ENCODE measurements around the gene TMEM53.
A peak's percentile ranks its signal among the peaks of the same experiment; 100 is the strongest.

Gene TMEM53

DNA sequence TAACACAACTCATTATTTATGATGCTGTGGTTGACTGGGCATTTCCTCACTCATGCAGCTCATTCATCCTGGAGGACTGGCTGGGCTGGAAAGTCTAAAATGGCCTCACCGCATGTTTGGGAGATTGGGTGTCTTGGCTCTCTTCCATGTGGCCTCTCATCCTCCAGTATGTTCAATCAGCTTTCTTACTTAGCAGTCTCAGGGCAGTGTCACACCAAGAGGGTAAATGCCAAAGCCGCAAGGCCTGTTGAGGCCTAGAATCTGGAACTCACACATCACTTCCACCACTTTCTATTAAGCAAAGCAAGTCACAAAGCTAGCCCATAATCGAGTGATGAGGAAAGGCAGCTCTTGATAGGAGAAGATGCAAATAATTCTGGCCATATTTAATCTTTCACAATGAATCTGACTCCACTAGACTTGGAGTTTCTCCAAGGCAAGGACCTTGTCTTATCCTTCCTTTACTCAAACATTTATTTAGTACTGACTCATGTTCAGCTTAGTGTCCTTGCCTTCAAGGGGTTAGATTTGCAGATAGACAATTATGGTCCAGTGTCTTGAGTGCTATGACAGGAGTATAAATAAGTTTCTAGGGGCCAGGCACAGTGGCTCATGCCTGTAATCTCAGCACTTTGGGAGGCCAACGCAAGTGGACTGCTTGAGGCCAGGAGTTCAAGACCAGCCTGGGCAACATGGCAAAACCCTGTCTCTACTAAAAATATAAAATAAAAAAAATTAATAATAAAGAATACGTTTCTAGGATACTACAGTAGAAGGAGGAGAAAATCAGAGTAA lies 45.1 kb downstream of the TMEM53 start:
- DNase-seq: no peak

DNA sequence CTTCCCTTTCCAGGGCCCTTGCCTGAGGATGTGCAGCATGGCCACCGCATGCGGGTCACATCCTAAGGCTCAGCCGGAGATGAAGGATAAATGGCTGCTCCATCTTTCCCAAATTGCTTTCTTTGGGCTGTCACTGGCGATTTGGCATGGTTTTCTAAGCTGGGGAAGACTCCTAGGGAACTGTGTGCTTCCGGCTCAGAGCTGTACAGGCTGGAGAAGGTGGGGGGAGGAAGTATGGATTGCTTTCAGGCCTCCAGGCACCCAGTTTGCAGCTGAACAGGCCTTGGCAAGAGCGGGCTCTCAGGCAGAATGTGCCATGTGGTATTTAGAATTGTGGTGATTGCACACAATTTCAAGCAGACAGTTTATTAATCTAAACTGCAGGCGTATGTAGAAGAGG lies 48.9 kb downstream of the TMEM53 start:
- no peak for DNase-seq

DNA sequence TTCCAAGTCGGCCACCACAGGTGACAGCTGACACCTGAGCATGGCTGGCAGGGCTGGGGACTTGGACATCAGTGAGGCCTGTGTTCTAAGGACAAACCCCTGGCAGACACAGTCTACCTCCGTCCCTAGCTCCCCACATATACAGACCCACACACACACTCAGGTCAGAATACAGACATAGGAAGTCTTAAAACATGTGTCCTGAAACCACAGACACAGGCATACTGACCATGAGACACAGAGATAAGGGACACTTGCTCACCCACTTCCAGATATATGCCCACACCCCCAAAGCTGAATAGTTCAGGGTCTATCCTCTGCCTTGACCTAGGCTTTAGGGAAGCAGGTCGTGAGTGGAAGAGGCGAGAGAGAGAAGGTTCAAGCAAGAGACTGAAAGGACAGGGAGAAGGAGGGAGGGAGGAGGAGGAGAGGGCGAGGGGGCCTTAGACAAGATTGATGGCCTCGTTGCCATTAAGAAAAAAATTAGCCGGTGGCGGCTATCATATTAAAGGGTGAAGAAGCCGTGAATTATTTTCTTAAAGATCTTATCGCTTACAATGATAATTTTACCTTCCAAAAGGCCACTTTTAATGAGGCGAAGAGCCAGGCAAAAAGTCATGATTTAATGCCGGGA lies 49.9 kb downstream of the TMEM53 start:
- no peak for DNase-seq

DNA sequence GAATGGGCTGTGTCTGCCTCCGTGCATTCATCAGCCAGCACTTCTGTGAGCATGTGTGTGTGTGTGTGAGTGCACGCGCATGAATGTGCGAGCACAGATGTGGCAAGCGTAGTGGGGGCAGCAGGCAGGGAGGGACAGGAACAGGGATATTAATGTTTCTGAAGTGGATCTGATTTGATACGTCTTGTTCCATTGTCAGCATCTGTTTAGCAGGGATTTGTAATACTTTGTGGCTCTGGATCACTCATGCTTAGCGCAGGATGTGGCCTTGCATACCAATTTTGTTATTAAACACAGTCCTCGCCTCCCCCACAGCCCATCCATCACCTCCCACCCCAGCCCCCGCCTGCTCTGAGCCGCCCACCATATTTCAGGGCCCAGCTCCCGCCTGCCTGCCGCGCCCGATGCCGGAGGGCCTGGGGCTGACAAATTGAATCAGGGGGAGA lies 52.4 kb downstream of the TMEM53 start:
- DNase-seq: no peak

GRCh38 chr1:44620072-44620471 lies 54.2 kb downstream of the TMEM53 start:
- DNase-seq: no peak

DNA sequence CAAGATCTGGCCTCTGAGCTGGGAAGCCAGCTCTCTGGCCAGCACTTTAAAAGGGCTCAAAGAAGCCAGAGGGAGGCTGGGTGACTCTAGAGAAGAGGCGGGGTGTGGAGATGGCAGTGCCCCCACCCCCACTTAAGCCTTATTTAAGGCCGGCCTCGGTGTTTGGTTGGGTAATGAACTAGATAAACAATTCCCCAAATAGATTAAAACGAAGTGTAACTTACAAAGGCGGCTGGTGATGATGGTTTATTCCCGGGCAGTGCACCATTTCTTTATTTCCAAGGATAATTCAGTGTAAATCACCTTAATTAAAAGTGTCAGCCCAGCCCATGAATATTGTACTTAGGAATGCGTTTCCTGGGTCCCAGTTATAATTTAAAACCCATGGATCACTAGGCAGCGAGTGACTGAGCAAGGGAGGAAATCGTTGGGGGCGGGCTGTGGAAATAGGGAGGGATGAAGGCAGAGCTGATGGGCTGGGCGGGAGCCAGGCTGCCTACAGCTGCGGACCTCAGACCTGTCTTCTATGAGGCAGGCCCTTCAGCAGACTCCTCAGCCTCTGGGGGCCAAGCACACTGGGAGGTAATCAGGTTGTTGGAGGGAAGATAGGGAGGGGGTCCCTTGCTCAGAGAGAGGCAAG lies 54.9 kb downstream of the TMEM53 start:
- DNase-seq: no peak

DNA sequence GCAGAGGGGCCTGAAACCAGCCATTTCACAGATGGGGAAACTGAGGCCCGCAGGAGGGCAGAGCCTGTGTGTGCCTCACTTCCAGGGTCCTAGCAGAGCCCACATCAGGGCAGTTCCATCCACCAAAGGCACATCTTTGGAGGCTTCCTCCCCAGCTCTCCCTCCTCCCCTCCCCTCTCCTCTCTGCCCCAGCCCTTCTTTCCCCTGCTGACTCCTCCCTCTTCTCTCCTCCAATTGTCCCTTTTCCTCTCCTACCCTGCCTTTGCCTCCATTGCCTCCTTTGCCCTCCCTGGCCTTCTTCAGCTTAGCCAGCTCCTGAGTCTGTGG lies 56.6 kb downstream of the TMEM53 start:
- no peak for DNase-seq

DNA sequence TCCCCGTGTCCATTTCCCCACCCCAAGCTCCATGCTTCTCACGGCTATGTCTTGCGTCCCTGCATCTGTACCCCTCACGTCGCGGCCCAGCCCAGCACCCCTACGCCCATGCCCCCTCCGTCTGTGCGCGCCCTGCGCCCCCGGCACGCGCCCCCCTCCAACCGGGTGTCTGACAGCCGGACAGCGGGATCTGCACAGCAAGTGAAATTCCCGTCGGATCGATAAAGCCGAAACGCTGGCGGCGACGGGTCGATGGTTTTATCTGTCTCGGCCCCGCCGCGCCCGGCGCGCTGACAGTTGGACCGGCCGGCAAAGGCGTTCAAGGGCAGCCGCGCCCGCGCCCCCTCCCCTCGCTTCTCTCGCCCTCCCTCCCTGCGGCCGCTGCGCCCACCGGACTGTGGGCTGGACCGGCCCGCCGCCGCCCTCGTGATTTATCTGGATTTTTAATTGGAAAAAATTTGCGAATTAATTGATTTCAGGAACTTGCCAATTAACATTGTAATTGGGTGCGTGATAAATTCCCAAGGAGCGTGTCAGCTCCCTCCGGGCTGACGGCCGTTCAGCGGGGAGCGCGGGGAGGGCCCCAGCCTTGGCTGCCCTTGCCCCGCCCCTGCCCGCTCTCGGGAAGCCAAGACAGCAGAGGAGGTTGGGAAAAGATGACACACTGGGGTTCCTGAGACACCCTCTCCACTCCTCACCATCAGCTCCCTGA lies 57.1 kb downstream of the TMEM53 start:
- DNase-seq: no peak

DNA sequence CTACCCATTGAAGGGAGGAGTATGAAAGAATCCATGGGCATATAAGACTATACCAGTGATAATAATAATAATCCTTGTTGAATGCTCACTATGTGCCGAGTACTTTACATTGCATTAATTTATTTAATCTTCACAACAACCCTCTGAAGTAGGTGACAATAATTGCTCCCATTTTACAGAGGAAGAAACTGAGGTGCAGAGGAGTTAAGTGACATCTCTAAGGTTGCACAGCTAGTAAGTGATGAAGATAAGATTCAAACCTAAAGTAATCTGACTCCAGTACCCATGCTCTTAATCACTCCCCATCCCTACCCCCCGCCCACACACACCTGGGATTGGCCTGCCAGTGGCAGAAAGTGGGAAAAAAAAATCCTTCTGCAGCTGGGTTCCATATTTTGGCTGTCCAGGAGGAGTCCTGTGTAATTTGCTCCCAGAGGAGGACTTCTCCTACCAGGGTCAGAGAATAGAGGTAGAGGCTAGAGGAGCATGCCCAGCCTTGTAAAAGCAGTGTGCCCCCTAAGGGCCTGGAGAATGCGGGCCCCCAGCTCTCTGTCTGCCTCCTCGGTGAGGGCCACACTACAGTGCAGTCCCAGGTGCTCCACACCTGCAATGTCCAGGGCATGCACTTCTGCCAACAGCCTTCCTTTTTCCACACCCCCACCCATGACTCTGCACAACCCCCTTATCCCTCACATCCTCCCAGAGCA lies 57.8 kb downstream of the TMEM53 start:
- DNase-seq: no peak

GRCh38 chr1:44613941-44614340 lies 60.3 kb downstream of the TMEM53 start:
- DNase-seq: no peak

DNA sequence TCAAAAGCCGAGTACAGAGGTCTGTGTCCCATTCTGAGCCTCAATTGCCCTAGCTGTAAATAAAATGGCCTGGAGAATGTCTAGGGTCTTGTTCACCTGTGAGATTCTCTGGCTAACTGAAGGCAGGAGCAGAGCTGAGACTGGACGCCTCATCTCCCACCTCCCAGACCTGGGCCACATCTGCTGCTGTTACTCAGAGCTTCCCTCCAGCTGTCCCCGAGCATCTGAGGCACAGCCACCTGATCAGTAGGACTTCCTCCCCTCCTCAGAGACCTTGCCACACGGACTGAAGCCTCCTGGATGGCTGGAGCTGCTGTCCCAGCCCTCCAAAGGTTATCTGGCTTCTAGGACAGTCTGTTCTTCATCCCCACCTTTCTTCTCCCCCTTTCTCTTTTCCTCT lies 62.4 kb downstream of the TMEM53 start:
- no peak for DNase-seq

GRCh38 chr1:44611419-44611818 lies 62.9 kb downstream of the TMEM53 start:
- DNase-seq: no peak

GRCh38 chr1:44610527-44611148 lies 63.6 kb downstream of the TMEM53 start:
- DNase-seq: no peak

DNA sequence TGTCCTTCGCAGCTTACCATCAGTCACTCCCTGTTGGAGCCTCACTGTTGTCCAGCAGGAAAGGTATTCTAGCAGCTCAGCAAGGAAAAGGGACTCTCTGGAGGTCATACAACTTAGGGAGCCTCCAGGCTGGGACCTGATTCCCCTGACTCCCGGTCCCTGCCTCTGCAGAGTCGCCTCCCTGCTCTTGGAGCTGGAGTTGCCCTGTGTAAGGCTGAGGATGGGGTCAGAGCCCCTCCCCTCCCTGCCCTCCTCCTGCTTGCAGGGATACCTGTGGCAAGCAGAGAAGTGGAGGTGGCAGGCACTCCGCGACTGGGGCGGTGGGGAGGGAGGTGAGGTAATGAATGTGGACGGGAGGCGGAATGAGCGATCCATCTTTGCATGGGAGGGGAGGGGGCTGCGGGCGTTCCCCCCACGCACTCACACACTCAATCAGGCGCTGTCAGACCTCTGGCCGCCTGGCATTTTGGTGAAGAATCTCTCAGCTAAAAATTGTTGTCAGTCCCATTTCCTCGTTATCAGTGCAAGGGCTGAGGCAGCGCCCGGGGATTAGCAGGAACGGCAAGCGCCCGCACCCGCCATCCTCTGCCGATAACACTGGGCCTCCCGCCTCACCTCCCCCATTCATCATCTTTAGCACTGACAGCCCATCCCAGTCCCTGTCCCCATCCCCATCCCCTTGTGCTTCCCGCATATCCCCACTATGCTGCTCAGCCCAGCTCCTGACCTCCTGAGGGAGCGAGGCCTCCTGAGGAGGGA lies 64.3 kb downstream of the TMEM53 start:
- no peak for DNase-seq

DNA sequence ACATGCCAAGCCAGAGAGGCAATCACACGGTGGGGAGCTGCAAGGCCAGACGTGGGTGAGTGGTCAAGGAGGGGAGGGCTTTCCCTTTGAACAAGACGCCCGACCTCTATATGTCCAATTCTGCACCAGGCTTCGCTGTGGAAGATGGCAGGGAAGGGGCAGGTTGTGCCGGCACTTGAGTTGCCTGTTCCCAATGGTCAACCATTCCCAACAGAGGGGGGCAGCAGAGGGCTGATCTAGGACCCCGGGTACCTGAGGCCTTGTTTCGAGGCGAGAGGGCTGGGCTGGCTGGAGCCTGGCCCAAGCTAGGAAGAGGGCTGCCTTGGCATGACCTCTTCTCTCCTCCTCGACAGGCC lies 64.9 kb downstream of the TMEM53 start:
- peak; percentile 55 for DNase-seq

GRCh38 chr1:44608141-44608540 lies 66.1 kb downstream of the TMEM53 start:
- DNase-seq: no peak

DNA sequence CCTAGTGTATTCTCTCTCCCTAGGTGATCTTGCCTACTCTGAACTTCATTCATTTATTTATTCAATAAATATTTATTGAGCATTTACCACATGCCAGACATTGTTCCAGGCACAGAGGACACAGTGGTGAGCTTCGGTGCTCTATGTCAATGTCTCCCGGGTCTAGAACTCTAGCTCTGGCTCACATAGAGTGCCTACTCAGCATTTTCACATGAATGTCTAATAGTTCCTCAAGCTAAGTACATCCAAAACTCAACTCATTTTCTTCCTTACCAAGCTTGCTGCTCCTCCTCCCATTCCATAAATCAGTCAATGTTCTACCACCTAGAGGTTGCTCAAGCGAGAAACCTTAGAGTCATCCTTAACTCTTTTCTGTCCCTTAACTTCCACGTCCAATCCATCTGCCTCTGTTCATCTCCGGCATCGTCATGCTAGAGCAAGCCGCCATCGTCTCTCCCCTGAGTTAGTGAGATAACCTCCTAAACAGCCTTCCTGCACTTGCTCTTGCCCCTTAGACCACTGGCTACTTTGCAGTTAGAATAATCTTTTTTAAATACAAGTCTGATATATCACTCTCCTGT lies 67.5 kb downstream of the TMEM53 start:
- no peak for DNase-seq

DNA sequence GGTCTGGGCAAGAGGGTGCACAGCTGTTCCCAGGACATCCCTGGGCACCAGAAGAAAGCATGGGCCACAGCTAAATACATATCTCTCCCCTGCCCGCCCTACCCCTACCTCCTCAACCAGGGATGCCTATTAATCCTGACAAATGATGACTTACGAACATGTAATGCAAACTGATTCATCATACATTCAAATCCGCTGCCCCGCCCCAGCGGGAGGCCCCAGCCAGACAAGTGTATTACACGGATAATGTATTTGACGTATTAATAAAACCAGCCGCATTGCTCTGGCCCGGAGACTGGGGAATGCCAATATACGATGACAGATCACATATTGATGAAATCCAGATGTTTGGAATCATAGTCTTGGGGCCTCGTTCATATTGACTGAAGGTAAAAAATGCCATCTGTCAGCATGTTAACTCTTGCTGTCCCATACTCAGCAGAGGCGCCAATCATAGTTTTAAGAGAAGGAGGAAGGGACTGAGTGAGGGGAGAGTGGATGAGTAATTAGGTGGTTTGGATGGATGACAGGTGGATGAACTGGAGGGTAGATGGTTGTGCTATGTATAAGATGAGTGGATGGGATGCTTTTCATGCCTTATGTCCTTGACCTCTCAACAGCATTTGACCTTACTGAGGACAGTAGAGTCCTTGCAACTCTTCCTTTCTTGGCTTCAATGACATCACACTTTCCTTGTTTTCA lies 68.2 kb downstream of the TMEM53 start:
- no peak for DNase-seq

DNA sequence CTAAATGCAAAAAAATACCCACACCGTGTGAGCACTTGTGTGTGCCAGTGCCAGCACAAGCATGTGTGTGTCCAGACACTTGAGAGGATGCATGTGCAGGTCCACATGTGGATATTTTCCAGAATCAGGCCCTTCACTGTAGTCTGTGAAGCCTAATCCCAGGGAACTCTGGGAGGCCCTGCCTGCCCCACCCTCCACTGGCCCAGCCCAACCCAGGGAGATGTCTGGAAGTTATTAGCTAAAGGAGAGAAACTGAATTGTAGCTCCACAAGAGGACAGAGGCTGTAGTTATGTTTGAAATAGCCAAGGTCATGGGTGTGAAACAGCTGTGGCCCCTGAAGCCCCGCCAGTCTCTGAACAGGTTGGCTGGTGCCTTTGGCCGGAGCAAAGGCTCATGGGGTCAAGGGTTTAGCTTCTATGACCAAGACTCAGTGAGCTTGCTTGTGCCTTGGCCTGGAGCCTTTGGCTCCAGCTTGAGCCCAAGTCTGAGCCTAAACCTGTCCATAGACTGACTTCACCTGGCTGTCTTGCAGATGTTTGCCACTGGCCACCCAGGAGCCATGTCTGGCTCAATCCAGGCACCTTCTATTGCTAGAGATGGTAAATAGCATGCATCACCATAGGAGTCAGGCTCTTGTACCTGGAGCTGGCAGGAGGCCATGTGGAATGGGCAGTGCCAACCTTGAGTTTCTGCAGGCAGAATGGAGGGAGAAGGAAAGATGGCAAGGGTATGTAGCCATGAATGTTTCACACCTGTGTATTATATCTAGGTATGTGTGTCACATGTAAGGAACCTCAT lies 69.9 kb downstream of the TMEM53 start:
- no peak for DNase-seq

- no peak for DNase-seq
These were observed 70.6 kb downstream of the TMEM53 start for GRCh38 chr1:44603718-44604117.
